GM13976 (cell line): ENCODE data around the gene CCDC192.

ENCODE experiments used
- DNase-seq: peaks from one replicate; pipeline ENCODE4 v3.0.0; 2012; ENCODE audit warnings: low spot score
- CTCF ChIP-seq: IDR thresholded peaks from 2 replicates; pipeline ENCODE4 v1.5.1; 2012; ENCODE audit warnings: borderline replicate concordance, mild to moderate bottlenecking; ENCODE audit not compliant: insufficient read depth; ENCODE audit errors: extremely low read depth, missing control alignments, control extremely low read depth
- in situ Hi-C: fragments of 300-500 bp; cut with MboI; formaldehyde crosslinking; loops from one replicate; pipeline ENCODE4 v1.12.0; 2022; ENCODE audit warnings: low sequenced_read_pairs, mixed read lengths, inconsistent platforms; ENCODE audit not compliant: unreplicated experiment

Gene CCDC192

GRCh38 chr5:127910307-127910956 is 207.2 kb downstream of the CCDC192 start:
- no peak for DNase-seq
- in situ Hi-C loops, result no loop called here

GRCh38 chr5:127911619-127912018 is 208.4 kb downstream of the CCDC192 start:
- DNase-seq, result no peak
- in situ Hi-C loops, result no loop called here
- TF ChIP-seq CTCF, result no peak

More at GRCh38 chr5:127910307-127910956, 207.2 kb downstream of the CCDC192 start:
- no peak for TF ChIP-seq CTCF

- DNase-seq, result no peak
- no peak for TF ChIP-seq CTCF
- in situ Hi-C loops, result no loop called here
These were observed 209.2 kb downstream of the CCDC192 start for GRCh38 chr5:127912411-127912810.

GRCh38 chr5:127916885-127917573 is 213.8 kb downstream of the CCDC192 start:
- no peak for DNase-seq
- TF ChIP-seq CTCF, result no peak
- in situ Hi-C loops, result no loop called here

- no peak for TF ChIP-seq CTCF
- in situ Hi-C loops, result no loop called here
- DNase-seq, result no peak
These were observed 216.0 kb downstream of the CCDC192 start for GRCh38 chr5:127919006-127919796.

GRCh38 chr5:127919818-127920217 is 216.6 kb downstream of the CCDC192 start:
- no peak for DNase-seq
- in situ Hi-C loops, result no loop called here
- no peak for TF ChIP-seq CTCF
